Measurements from ENCODE around the gene DLK2.

GRCh38 chr6:43503443-43503842 is 48.1 kb upstream of the DLK2 start:
- TF ChIP-seq, protein P1, sequence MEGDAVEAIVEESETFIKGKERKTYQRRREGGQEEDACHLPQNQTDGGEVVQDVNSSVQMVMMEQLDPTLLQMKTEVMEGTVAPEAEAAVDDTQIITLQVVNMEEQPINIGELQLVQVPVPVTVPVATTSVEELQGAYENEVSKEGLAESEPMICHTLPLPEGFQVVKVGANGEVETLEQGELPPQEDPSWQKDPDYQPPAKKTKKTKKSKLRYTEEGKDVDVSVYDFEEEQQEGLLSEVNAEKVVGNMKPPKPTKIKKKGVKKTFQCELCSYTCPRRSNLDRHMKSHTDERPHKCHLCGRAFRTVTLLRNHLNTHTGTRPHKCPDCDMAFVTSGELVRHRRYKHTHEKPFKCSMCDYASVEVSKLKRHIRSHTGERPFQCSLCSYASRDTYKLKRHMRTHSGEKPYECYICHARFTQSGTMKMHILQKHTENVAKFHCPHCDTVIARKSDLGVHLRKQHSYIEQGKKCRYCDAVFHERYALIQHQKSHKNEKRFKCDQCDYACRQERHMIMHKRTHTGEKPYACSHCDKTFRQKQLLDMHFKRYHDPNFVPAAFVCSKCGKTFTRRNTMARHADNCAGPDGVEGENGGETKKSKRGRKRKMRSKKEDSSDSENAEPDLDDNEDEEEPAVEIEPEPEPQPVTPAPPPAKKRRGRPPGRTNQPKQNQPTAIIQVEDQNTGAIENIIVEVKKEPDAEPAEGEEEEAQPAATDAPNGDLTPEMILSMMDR (IDR thresholded peaks at IDR 0.05; ENCODE audit: low read length), result no peak
- TF ChIP-seq EZH2 (IDR thresholded peaks at IDR 0.05; ENCODE audit: borderline replicate concordance, low read length), result no peak
